ENCODE results near the gene ITGB5.

Gene ITGB5

GRCh38 chr3:124881976-124882697 lies 5.0 kb downstream of the ITGB5 start:
- TF ChIP-seq CTCF (IDR thresholded peaks at IDR 0.05; ENCODE audit: control extremely low read depth, extremely low read depth, low read depth, missing control alignments) = no peak
- no peak for DNase-seq (ENCODE audit: extremely low spot score)
- CTCF ChIA-PET = interaction anchor here (1.1 to 3.6 kb wide), 4 partner anchors 12 to 121 kb away, joined by 3 to 13 read pairs (median 4); no protein-coding TSS in a partner anchor
- POLR2A ChIA-PET = no interaction called here

- POLR2A ChIA-PET = no interaction called here
- TF ChIP-seq CTCF (IDR thresholded peaks at IDR 0.05; ENCODE audit: control extremely low read depth, extremely low read depth, low read depth, missing control alignments) = no peak
- DNase-seq (ENCODE audit: extremely low spot score) = no peak
- CTCF ChIA-PET = interaction anchor here (1.1 kb wide), 2 partner anchors 13 to 22 kb away, joined by 3 read pairs; no protein-coding TSS in a partner anchor
These were observed 7.9 kb downstream of the ITGB5 start for GRCh38 chr3:124879337-124879680.

GRCh38 chr3:124878561-124879336 lies 8.4 kb downstream of the ITGB5 start:
- ChIA-PET CTCF (interaction anchor here (0.9 to 1.1 kb wide), 3 partner anchors 9 to 23 kb away, joined by 3 read pairs; no protein-coding TSS in a partner anchor), POLR2A (no interaction called here)
- no peak for TF ChIP-seq CTCF (IDR thresholded peaks at IDR 0.05; ENCODE audit: control extremely low read depth, extremely low read depth, low read depth, missing control alignments)
- DNase-seq (ENCODE audit: extremely low spot score) = no peak

- POLR2A ChIA-PET = no interaction called here
- no peak for DNase-seq (ENCODE audit: extremely low spot score)
- CTCF ChIA-PET = interaction anchor here (1.0 to 1.2 kb wide), 2 partner anchors 14 to 15 kb away, joined by 3 read pairs; no protein-coding TSS in a partner anchor
- TF ChIP-seq CTCF (IDR thresholded peaks at IDR 0.05; ENCODE audit: control extremely low read depth, extremely low read depth, low read depth, missing control alignments) = no peak
These were observed 9.5 kb downstream of the ITGB5 start for GRCh38 chr3:124877674-124878073.

- POLR2A ChIA-PET = no interaction called here
- CTCF ChIA-PET = interaction anchor here (1.6 kb wide), 1 partner anchor 13 kb away, joined by 5 read pairs; no protein-coding TSS in a partner anchor
- no peak for DNase-seq (ENCODE audit: extremely low spot score)
- no peak for TF ChIP-seq CTCF (IDR thresholded peaks at IDR 0.05; ENCODE audit: control extremely low read depth, extremely low read depth, low read depth, missing control alignments)
These were observed 10.7 kb downstream of the ITGB5 start for GRCh38 chr3:124876401-124876878.

- POLR2A ChIA-PET = no interaction called here
- TF ChIP-seq CTCF (IDR thresholded peaks at IDR 0.05; ENCODE audit: control extremely low read depth, extremely low read depth, low read depth, missing control alignments) = no peak
- CTCF ChIA-PET = interaction anchor here (1.7 kb wide), 1 partner anchor 11 kb away, joined by 6 read pairs; no protein-coding TSS in a partner anchor
These were observed 13.9 kb downstream of the ITGB5 start for GRCh38 chr3:124873226-124873625.

More at GRCh38 chr3:124873226-124873625, 13.9 kb downstream of the ITGB5 start:
- no peak for DNase-seq (ENCODE audit: extremely low spot score)

Data from GM10248 (cell line).